Uterus (tissue), 4 donors: ENCODE data around the gene DDX42. TPM values are rescaled to one million over a fixed set of nuclear protein-coding genes. Genes with fewer than 3 reads are reported as not detected.
"Not testable (repeated sequence)": the region's sequence is repeated elsewhere in the genome, so short reads cannot be mapped to it uniquely, and the experiment has no call there.

ENCODE experiments used
- DNase-seq, 2 donors: peaks; one replicate each; pipeline ENCODE4 v3.0.0-alpha.2; 2019 to 2020
- H3K27ac ChIP-seq, 2 donors: fragments of 200-600 bp; sonication (generic); 1 replicate in 1 of 2; 2 replicates in 1 of 2; pipeline ENCODE4 v1.5.1; 2016 to 2018
- H3K27me3 ChIP-seq, 2 donors: fragments of 200-600 bp; sonication (generic); one replicate each; pipeline ENCODE4 v1.5.1; 2018 to 2019; ENCODE audit warnings: control low read depth in 1 of 2
- H3K36me3 ChIP-seq, 2 donors: fragments of 200-600 bp; sonication (generic); one replicate each; pipeline ENCODE4 v1.5.1; 2019; ENCODE audit warnings: control low read depth in 1 of 2
- H3K4me1 ChIP-seq, 2 donors: fragments of 200-600 bp; sonication (generic); one replicate each; pipeline ENCODE4 v1.5.1; 2018 to 2019; ENCODE audit warnings: control low read depth in 1 of 2
- H3K4me3 ChIP-seq, 2 donors: fragments of 200-600 bp; sonication (generic); 1 replicate in 1 of 2; 2 replicates in 1 of 2; pipeline ENCODE4 v1.5.1; 2018 to 2019; ENCODE audit warnings: mild to moderate bottlenecking in 1 of 2
- H3K9me3 ChIP-seq, 2 donors: fragments of 200-600 bp; sonication (generic); one replicate each; pipeline ENCODE4 v1.5.1; 2019; ENCODE audit warnings: control low read depth in 1 of 2
- CTCF ChIP-seq, 4 experiments: fragments of 200-600 bp in 2 of 4; fragments of 450-650 bp in 2 of 4; sonication (generic) in 2 of 4; IDR thresholded peaks; one replicate each; pipeline ENCODE4 v1.5.1; 2016 to 2019; ENCODE audit warnings: antibody characterized with exemption in 4 of 4, mild to moderate bottlenecking in 2 of 4, moderate library complexity in 1 of 4
- POLR2A ChIP-seq, 2 donors: fragments of 450-650 bp; IDR thresholded peaks; one replicate each; pipeline ENCODE4 v1.6.1; 2016; ENCODE audit warnings: antibody characterized with exemption in 2 of 2, mild to moderate bottlenecking in 1 of 2, moderate library complexity in 1 of 2
- intact Hi-C: fragments of 100-400 bp; cut with DNase I; formaldehyde crosslinking; loops from one replicate; pipeline ENCODE4 v1.15.1; 2023; ENCODE audit warnings: low total_unique reads
- total RNA-seq, 4 donors: library from RNA; depleted of rRNA in 3 of 4; stranded (reverse); fragments of >200 nt in 3 of 4; gene quantifications; one replicate each; pipeline versions ENCODE4 v1.1.0 to v1.2.4, GENCODE V29; 2014 to 2023
- donor health status: DM: yes; HTN: yes; CAD: no.

Gene DDX42
- total RNA-seq, 4 donors from 2014 or later = 89.9 to 180 (median 150) TPM

- TF ChIP-seq CTCF (IDR thresholded peaks at IDR 0.05) (peak in 2 of 4 experiments; percentile 46 to 80), POLR2A (IDR thresholded peaks at IDR 0.05) (peak; percentile 72 to 98)
- peaks cover 0 to 3% of the 10 kb centered on the region in 2 donors for H3K27me3 ChIP-seq
- peaks cover 11 to 14% of the 10 kb centered on the region in 2 donors for H3K4me1 ChIP-seq
- peak within 1 kb of the TSS; percentile 58 to 70 for H3K4me3 ChIP-seq
- H3K9me3 ChIP-seq = no peaks in the 10 kb centered on the region
- peak within 1 kb of the TSS; percentile 86 to 95 for H3K27ac ChIP-seq
- H3K36me3 ChIP-seq = no peaks in the 10 kb centered on the region
- DNase-seq = peak; percentile 98 to 99
- intact Hi-C loops = no loop called here
Observed at GRCh38 chr17:63842540-63843386, 68.8 kb downstream of the DDX42 start, which contains the start of gene SMARCD2. SMARCD2 (minus strand) TSS chr17:63842685; CDS start chr17:63842674, 11 bp downstream.

GRCh38 chr17:63843387-63843888 is 69.5 kb downstream of the DDX42 start:
- Histone ChIP-seq H3K4me1 (peaks cover 5 to 11% of the 10 kb centered on the region in 2 donors), H3K27ac (peak overlapping the region; percentile 86 to 95), H3K4me3 (peak overlapping the region; percentile 58 to 70)
- peak; percentile 52 to 58 for DNase-seq
- H3K36me3 ChIP-seq, intact Hi-C loops, H3K9me3 ChIP-seq, H3K27me3 ChIP-seq: not testable (repeated sequence)

GRCh38 chr17:63843910-63844677 is 70.1 kb downstream of the DDX42 start:
- no peak for TF ChIP-seq POLR2A (IDR thresholded peaks at IDR 0.05)
- no peak for TF ChIP-seq CTCF (IDR thresholded peaks at IDR 0.05)
- Histone ChIP-seq H3K4me1 (peaks cover 5 to 10% of the 10 kb centered on the region in 2 donors), H3K27me3 (peaks cover 0 to 3% of the 10 kb centered on the region in 2 donors), H3K4me3 (peak overlapping the region in 1 of 2 donors; percentile 70), H3K36me3 (no peaks in the 10 kb centered on the region), H3K27ac (peak overlapping the region; percentile 86 to 95), H3K9me3 (no peaks in the 10 kb centered on the region)
- DNase-seq = no peak
- intact Hi-C loops = no loop called here

GRCh38 chr17:63845509-63845908 is 71.5 kb downstream of the DDX42 start:
- Histone ChIP-seq H3K9me3 (no peaks in the 10 kb centered on the region), H3K27me3 (peaks cover 0 to 3% of the 10 kb centered on the region in 2 donors), H3K4me1 (peaks cover 5 to 8% of the 10 kb centered on the region in 2 donors), H3K4me3 (no peak overlapping the region), H3K27ac (no peak overlapping the region), H3K36me3 (no peaks in the 10 kb centered on the region)
- TF ChIP-seq CTCF (IDR thresholded peaks at IDR 0.05) (no peak), POLR2A (IDR thresholded peaks at IDR 0.05) (no peak)
- intact Hi-C loops = loop anchor here (5.0 kb wide), 1 partner anchor 402 kb away; no protein-coding TSS in a partner anchor
- DNase-seq = no peak

- no peaks in the 10 kb centered on the region for H3K9me3 ChIP-seq
- peaks cover 0 to under 1% of the 10 kb centered on the region in 2 donors for H3K27me3 ChIP-seq
- no peaks in the 10 kb centered on the region for H3K36me3 ChIP-seq
- intact Hi-C loops = loop anchor here (5.0 kb wide), 1 partner anchor 400 kb away; no protein-coding TSS in a partner anchor
- no peak for DNase-seq
- H3K27ac ChIP-seq = no peak overlapping the region
- no peak overlapping the region for H3K4me3 ChIP-seq
- TF ChIP-seq POLR2A (IDR thresholded peaks at IDR 0.05) (no peak), CTCF (IDR thresholded peaks at IDR 0.05) (no peak)
- no peaks in the 10 kb centered on the region for H3K4me1 ChIP-seq
Observed at GRCh38 chr17:63847525-63848249, 73.7 kb downstream of the DDX42 start.
